ENCODE results near the gene IRF2.

DNA sequence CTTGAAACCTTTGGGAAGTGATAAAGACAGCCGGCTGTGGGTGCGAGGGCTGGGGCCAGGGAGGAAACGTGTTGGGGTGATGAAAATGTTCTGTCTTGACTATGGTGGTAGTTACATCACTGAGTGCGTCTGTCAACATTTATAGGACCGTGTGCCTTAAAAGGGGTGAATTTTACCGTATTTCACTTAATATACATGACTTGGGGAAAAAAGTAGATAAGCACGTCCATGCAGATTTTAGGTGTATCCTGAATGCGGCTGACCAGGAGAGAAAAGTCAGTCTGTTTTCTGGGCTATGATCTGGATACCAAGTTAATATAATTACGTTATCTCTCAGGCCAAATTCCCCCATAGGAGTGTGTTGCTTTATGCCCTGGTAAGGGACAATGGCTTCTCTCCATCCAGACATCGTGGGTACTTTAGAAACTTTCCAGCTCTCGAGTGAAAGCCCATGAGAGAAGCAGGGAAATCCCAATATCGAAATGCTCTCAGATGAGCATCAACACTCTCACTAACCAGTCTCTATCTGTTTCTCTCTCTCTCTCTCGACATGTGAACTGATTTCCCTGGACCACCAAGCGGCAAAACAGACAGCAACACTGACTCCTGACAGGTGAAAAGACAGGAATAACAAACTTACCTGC, 71.5 kb downstream of the IRF2 start:
- TF ChIP-seq CTCF (IDR thresholded peaks at IDR 0.05) (no peak), EZH2 (IDR thresholded peaks at IDR 0.05; ENCODE audit: borderline replicate concordance, insufficient read depth, low read depth, low read length, poor library complexity, severe bottlenecking) (no peak)
